NB4 (cell line): ENCODE results near the gene COL4A6.

Source experiments
- MAX ChIP-seq: IDR thresholded peaks from 2 replicates; pipeline ENCODE4 v1.6.1; 2011; ENCODE audit warnings: low read depth, low read length
- POLR2A ChIP-seq: IDR thresholded peaks from 2 replicates; pipeline ENCODE4 v1.6.1; 2011; ENCODE audit warnings: mild to moderate bottlenecking; ENCODE audit not compliant: insufficient read length; ENCODE audit errors: extremely low read depth
- TF ChIP-seq, protein P1 (sequence below): IDR thresholded peaks from one replicate; pipeline ENCODE4 v1.5.1; 2012; ENCODE audit warnings: low read depth, low read length

GRCh38 chrX:108209006-108209554, 229.1 kb downstream of the COL4A6 start:
- TF ChIP-seq, protein P1, sequence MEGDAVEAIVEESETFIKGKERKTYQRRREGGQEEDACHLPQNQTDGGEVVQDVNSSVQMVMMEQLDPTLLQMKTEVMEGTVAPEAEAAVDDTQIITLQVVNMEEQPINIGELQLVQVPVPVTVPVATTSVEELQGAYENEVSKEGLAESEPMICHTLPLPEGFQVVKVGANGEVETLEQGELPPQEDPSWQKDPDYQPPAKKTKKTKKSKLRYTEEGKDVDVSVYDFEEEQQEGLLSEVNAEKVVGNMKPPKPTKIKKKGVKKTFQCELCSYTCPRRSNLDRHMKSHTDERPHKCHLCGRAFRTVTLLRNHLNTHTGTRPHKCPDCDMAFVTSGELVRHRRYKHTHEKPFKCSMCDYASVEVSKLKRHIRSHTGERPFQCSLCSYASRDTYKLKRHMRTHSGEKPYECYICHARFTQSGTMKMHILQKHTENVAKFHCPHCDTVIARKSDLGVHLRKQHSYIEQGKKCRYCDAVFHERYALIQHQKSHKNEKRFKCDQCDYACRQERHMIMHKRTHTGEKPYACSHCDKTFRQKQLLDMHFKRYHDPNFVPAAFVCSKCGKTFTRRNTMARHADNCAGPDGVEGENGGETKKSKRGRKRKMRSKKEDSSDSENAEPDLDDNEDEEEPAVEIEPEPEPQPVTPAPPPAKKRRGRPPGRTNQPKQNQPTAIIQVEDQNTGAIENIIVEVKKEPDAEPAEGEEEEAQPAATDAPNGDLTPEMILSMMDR, result no peak
- TF ChIP-seq POLR2A (no peak), MAX (no peak)
